Measurements from ENCODE around the gene SH3D19. TPM values are rescaled to one million over a fixed set of nuclear protein-coding genes. Genes with fewer than 3 reads are reported as not detected.
"Not testable (repeated sequence)": the region's sequence is repeated elsewhere in the genome, so short reads cannot be mapped to it uniquely, and the experiment has no call there.

Gene SH3D19
- polyA plus RNA-seq, 4 donors: 37.7 to 92.4 (median 64.6) TPM

DNA sequence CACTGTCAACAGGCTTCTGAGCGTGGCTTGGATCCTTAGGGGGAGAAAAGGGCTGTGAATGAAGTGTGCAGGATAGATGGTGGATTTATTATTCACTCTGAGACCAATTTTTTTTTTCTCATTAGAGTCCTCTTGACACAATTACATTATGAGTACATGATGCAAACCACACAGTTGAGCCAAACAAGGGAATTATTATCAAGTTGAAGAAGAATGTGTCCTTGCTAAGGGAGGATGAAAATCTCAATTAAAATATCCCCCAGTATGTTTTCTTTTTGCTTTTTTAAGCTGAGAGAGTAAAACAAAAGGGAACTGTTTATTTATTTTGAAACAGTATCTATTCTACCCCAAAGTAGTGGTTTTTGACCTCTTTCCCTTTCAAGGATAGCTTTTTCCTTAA is 185.6 kb downstream of the SH3D19 start:
- Histone ChIP-seq H3K4me1 (ENCODE audit: control insufficient read depth in 3 of 3, insufficient read depth in 2 of 3, low read depth in 1 of 3, low read length in 2 of 3) (no peaks in the 10 kb centered on the region), H3K9me3 (ENCODE audit: control insufficient read depth in 2 of 2, insufficient read depth in 1 of 2, low read depth in 1 of 2, low read length in 1 of 2) (no peaks in the 10 kb centered on the region), H3K27me3 (ENCODE audit: control insufficient read depth in 3 of 3, insufficient read depth in 3 of 3, low read length in 3 of 3) (no peaks in the 10 kb centered on the region), H3K4me3 (ENCODE audit: low read depth in 1 of 3, low read length in 3 of 3) (no peak overlapping the region), H3K36me3 (ENCODE audit: control insufficient read depth in 3 of 3, insufficient read depth in 2 of 3, low read depth in 1 of 3, low read length in 3 of 3) (peaks cover 4 to 46% (median 8%) of the 10 kb centered on the region in 3 donors), H3K27ac (ENCODE audit: low read depth in 1 of 3, low read length in 2 of 3) (no peak overlapping the region)
- WGBS, 3 donors: 82 to 92% (median 90%) methylated on average over 1 of the region's 1 CpG
- no peak for FAIRE-seq
- DNase-seq: no peak

DNA sequence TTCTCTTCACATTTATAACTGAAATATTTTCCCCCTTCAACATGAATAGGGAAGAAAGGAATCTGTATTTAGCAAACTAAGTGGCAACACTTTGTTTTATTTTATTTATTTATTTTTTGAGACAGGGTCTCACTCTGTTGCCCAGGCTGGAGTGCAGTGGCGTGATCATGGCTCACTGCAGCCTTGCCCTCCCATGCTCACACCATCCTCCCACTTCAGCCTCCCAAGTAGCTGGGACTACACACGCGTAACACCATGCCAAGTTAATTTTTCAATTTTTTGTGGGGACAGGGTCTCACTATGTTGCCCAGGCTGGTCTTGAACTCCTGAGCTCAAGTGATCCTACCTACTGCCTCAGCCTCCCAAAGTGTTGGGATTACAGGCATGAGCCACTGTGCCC is 189.4 kb downstream of the SH3D19 start:
- not testable (repeated sequence) for FAIRE-seq; H3K27ac ChIP-seq (ENCODE audit: low read depth in 1 of 3, low read length in 2 of 3); DNase-seq; H3K9me3 ChIP-seq (ENCODE audit: control insufficient read depth in 2 of 2, insufficient read depth in 1 of 2, low read depth in 1 of 2, low read length in 1 of 2); H3K27me3 ChIP-seq (ENCODE audit: control insufficient read depth in 3 of 3, insufficient read depth in 3 of 3, low read length in 3 of 3); H3K4me3 ChIP-seq (ENCODE audit: low read depth in 1 of 3, low read length in 3 of 3); H3K4me1 ChIP-seq (ENCODE audit: control insufficient read depth in 3 of 3, insufficient read depth in 2 of 3, low read depth in 1 of 3, low read length in 2 of 3)
- 94 to 100% (median 98%) methylated on average over 3 of the region's 3 CpGs for WGBS, 3 donors
- peaks cover 3 to 43% (median 4%) of the 10 kb centered on the region in 3 donors for H3K36me3 ChIP-seq (ENCODE audit: control insufficient read depth in 3 of 3, insufficient read depth in 2 of 3, low read depth in 1 of 3, low read length in 3 of 3)

DNA sequence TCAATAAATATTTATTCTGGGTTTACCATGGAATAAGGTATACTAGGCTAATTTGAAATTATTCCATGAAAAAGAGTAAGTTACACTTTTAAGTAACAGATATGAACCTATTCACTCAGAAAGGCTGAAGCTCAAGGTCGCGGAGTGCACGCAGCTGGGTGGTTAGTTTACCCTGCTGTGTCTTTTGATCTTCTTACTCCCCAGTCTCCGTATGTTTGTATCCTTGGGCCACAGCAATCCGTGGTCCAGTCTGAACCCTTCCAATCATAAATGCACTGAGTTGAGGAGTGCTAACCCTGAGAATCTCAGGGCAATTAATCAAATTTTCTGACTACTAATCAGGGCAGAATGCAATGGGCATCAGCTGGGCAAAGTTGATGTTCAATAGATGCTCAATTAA is 192.1 kb downstream of the SH3D19 start:
- Histone ChIP-seq H3K27ac (ENCODE audit: low read depth in 1 of 3, low read length in 2 of 3) (no peak overlapping the region), H3K36me3 (ENCODE audit: control insufficient read depth in 3 of 3, insufficient read depth in 2 of 3, low read depth in 1 of 3, low read length in 3 of 3) (peaks cover 1 to 42% (median 6%) of the 10 kb centered on the region in 3 donors), H3K9me3 (ENCODE audit: control insufficient read depth in 2 of 2, insufficient read depth in 1 of 2, low read depth in 1 of 2, low read length in 1 of 2) (no peaks in the 10 kb centered on the region), H3K27me3 (ENCODE audit: control insufficient read depth in 3 of 3, insufficient read depth in 3 of 3, low read length in 3 of 3) (no peaks in the 10 kb centered on the region), H3K4me3 (ENCODE audit: low read depth in 1 of 3, low read length in 3 of 3) (no peak overlapping the region), H3K4me1 (ENCODE audit: control insufficient read depth in 3 of 3, insufficient read depth in 2 of 3, low read depth in 1 of 3, low read length in 2 of 3) (no peaks in the 10 kb centered on the region)
- 68 to 72% (median 71%) methylated on average over 5 of the region's 5 CpGs for WGBS, 3 donors
- DNase-seq (no peak), FAIRE-seq (no peak)

DNA sequence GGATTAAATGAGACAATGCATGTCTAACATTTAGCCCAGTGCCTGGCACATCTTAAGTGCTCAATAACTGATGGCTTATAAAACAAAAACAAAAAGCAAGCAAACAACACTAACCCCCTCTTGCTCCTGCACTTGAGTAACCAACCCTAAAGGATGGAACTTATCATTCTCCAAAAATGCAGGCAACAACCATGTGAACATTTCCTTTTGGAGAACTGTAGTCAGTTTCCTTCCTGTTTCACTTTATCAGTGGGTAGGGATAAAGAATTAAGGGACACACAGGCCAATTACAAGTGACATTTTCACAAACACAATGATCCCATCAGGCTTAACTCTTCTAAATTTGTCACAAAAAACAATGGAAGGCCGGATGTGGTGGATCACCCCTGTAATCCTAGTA is 195.6 kb downstream of the SH3D19 start:
- no peaks in the 10 kb centered on the region for H3K4me1 ChIP-seq (ENCODE audit: control insufficient read depth in 3 of 3, insufficient read depth in 2 of 3, low read depth in 1 of 3, low read length in 2 of 3)
- H3K27ac ChIP-seq (ENCODE audit: low read depth in 1 of 3, low read length in 2 of 3): no peak overlapping the region
- no peaks in the 10 kb centered on the region for H3K9me3 ChIP-seq (ENCODE audit: control insufficient read depth in 2 of 2, insufficient read depth in 1 of 2, low read depth in 1 of 2, low read length in 1 of 2)
- DNase-seq (no peak), FAIRE-seq (no peak)
- peaks cover 0 to 50% (median 10%) of the 10 kb centered on the region in 3 donors for H3K36me3 ChIP-seq (ENCODE audit: control insufficient read depth in 3 of 3, insufficient read depth in 2 of 3, low read depth in 1 of 3, low read length in 3 of 3)
- H3K27me3 ChIP-seq (ENCODE audit: control insufficient read depth in 3 of 3, insufficient read depth in 3 of 3, low read length in 3 of 3): no peaks in the 10 kb centered on the region
- WGBS, 3 donors: 79 to 88% (median 88%) methylated on average over 1 of the region's 1 CpG
- no peak overlapping the region for H3K4me3 ChIP-seq (ENCODE audit: low read depth in 1 of 3, low read length in 3 of 3)

DNA sequence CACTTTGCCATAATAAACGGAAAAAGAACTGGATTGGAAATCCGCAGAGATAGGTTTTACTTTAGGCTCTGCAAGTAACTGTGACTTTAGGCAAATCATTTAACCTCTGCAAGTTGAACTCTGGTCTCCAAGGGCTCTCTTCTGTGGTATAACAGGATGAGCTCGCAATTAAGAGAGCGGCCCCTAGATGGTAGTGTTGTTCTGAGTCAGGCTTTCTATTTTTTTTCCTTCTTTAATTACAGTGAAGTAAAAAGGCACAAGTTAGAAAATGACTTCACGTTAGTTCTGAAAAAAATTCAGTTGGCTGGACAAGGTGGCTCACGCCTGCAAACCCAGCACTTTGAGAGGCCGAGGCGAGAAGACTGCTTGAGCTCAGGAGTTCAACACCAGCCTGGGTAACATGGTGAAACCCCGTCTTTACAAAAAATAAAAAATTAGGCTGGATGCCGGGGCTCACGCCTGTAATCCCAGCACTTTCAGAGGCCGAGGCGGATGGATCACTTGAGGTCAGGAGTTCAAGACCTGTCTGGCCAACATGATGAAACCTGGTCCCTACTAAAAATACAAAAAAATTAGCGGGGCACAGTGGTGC is 207.9 kb downstream of the SH3D19 start:
- no peak overlapping the region for H3K4me3 ChIP-seq (ENCODE audit: low read depth in 1 of 3, low read length in 3 of 3)
- H3K27ac ChIP-seq (ENCODE audit: low read depth in 1 of 3, low read length in 2 of 3): no peak overlapping the region
- FAIRE-seq: no peak
- peak; percentile 81 to 85 for DNase-seq
- peaks cover 2 to 39% (median 10%) of the 10 kb centered on the region in 3 donors for H3K36me3 ChIP-seq (ENCODE audit: control insufficient read depth in 3 of 3, insufficient read depth in 2 of 3, low read depth in 1 of 3, low read length in 3 of 3)
- 36 to 41% (median 40%) methylated on average over 14 of the region's 14 CpGs for WGBS, 3 donors
- no peaks in the 10 kb centered on the region for H3K27me3 ChIP-seq (ENCODE audit: control insufficient read depth in 3 of 3, insufficient read depth in 3 of 3, low read length in 3 of 3)
- no peaks in the 10 kb centered on the region for H3K4me1 ChIP-seq (ENCODE audit: control insufficient read depth in 3 of 3, insufficient read depth in 2 of 3, low read depth in 1 of 3, low read length in 2 of 3)
- no peaks in the 10 kb centered on the region for H3K9me3 ChIP-seq (ENCODE audit: control insufficient read depth in 2 of 2, insufficient read depth in 1 of 2, low read depth in 1 of 2, low read length in 1 of 2)

DNA sequence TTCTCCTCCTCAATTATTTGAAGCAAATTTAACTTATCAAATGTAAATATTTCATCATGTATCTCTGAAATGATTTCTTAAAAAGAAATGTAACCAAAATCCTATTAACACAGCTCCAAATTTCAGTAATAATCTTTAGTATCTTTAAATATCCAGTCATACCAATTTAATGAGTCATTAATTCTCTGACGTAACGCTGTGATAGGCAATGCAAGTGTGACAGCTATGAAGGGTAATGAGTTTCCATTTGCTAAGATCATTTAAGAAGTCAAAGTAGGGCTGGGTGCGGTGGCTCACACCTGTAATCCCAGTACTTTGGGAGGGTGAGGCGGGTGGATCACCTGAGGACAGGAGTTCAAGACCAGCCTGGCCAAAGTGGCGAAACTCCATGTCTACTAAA is 210.4 kb downstream of the SH3D19 start:
- H3K36me3 ChIP-seq (ENCODE audit: control insufficient read depth in 3 of 3, insufficient read depth in 2 of 3, low read depth in 1 of 3, low read length in 3 of 3): peaks cover 0 to 44% (median 12%) of the 10 kb centered on the region in 3 donors
- no peaks in the 10 kb centered on the region for H3K9me3 ChIP-seq (ENCODE audit: control insufficient read depth in 2 of 2, insufficient read depth in 1 of 2, low read depth in 1 of 2, low read length in 1 of 2)
- H3K27ac ChIP-seq (ENCODE audit: low read depth in 1 of 3, low read length in 2 of 3): no peak overlapping the region
- no peaks in the 10 kb centered on the region for H3K4me1 ChIP-seq (ENCODE audit: control insufficient read depth in 3 of 3, insufficient read depth in 2 of 3, low read depth in 1 of 3, low read length in 2 of 3)
- 85 to 89% (median 88%) methylated on average over 5 of the region's 5 CpGs for WGBS, 3 donors
- no peak overlapping the region for H3K4me3 ChIP-seq (ENCODE audit: low read depth in 1 of 3, low read length in 3 of 3)
- no peaks in the 10 kb centered on the region for H3K27me3 ChIP-seq (ENCODE audit: control insufficient read depth in 3 of 3, insufficient read depth in 3 of 3, low read length in 3 of 3)
- DNase-seq (no peak), FAIRE-seq (no peak)

DNA sequence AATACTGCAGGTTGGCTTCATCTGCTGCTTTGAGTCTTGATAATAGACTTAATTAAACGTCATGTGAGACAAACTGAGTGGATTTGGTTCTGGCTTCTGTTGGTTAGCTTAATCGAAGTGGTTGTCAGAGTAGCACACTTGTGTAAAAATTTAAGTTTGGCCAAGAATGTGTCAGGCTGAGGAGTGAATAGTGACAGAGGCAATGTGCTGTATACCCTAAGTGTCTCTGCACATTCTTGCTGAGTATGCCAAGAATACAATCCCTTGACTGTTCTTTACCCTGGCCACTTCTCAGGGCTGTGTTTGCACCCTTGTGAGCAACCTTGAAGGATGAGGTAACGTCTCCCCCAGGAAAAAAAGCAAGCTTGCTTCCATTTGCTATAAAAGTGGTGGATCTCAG is 211.1 kb downstream of the SH3D19 start:
- 63 to 80% (median 79%) methylated on average over 3 of the region's 3 CpGs for WGBS, 3 donors

DNA sequence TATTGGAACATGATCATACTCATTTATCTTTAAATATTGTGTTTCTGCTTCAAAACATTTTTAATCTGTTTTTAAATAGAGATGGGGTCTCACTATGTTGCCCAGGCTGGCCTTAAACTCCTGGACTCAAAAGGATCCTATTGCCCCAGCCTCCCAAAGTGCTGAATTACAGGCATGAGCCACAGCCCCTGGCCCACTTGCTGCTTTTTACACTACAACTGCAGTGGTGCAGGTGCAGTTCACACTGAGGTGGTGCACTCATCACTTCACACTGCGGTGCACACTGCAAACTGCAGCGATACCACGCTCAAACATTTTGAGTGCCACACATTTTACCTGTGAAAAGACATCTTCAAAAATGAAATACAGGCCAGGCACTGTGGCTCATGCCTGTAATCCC is 215.2 kb downstream of the SH3D19 start:
- 97 to 98% (median 98%) methylated on average over 3 of the region's 3 CpGs for WGBS, 3 donors
- Histone ChIP-seq H3K4me3 (ENCODE audit: low read depth in 1 of 3, low read length in 3 of 3) (no peak overlapping the region), H3K27ac (ENCODE audit: low read depth in 1 of 3, low read length in 2 of 3) (no peak overlapping the region), H3K9me3 (ENCODE audit: control insufficient read depth in 2 of 2, insufficient read depth in 1 of 2, low read depth in 1 of 2, low read length in 1 of 2) (no peaks in the 10 kb centered on the region), H3K27me3 (ENCODE audit: control insufficient read depth in 3 of 3, insufficient read depth in 3 of 3, low read length in 3 of 3) (no peaks in the 10 kb centered on the region), H3K4me1 (ENCODE audit: control insufficient read depth in 3 of 3, insufficient read depth in 2 of 3, low read depth in 1 of 3, low read length in 2 of 3) (no peaks in the 10 kb centered on the region), H3K36me3 (ENCODE audit: control insufficient read depth in 3 of 3, insufficient read depth in 2 of 3, low read depth in 1 of 3, low read length in 3 of 3) (peaks cover 3 to 46% (median 10%) of the 10 kb centered on the region in 3 donors)
- FAIRE-seq (no peak), DNase-seq (no peak)

More for the DNA sequence above, 211.1 kb downstream of the SH3D19 start:
- Histone ChIP-seq H3K36me3 (ENCODE audit: control insufficient read depth in 3 of 3, insufficient read depth in 2 of 3, low read depth in 1 of 3, low read length in 3 of 3) (peaks cover 0 to 43% (median 10%) of the 10 kb centered on the region in 3 donors), H3K4me1 (ENCODE audit: control insufficient read depth in 3 of 3, insufficient read depth in 2 of 3, low read depth in 1 of 3, low read length in 2 of 3) (no peaks in the 10 kb centered on the region), H3K27me3 (ENCODE audit: control insufficient read depth in 3 of 3, insufficient read depth in 3 of 3, low read length in 3 of 3) (no peaks in the 10 kb centered on the region), H3K4me3 (ENCODE audit: low read depth in 1 of 3, low read length in 3 of 3) (no peak overlapping the region), H3K9me3 (ENCODE audit: control insufficient read depth in 2 of 2, insufficient read depth in 1 of 2, low read depth in 1 of 2, low read length in 1 of 2) (no peaks in the 10 kb centered on the region), H3K27ac (ENCODE audit: low read depth in 1 of 3, low read length in 2 of 3) (no peak overlapping the region)
- no peak for DNase-seq
- FAIRE-seq: no peak

DNA sequence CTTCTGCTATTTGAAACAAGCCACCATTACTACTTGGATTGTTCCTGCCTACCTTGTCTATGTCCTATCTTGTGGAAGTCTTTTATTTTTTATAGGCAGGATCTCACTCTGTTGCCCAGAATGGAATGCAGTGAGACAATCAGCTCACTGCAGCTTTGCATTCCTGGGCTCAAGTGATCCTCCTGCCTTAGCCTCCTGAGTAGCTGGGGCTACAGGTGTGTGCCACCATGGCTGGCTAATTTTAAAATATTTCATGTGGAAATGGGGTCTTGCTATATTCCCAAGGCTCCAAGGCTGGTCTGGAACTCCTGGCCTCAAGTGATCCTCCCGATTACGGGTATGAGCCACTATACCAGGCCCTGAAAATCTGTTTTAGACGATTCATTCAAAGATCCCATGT is 218.3 kb downstream of the SH3D19 start:
- WGBS, 3 donors: 94 to 96% (median 95%) methylated on average over 3 of the region's 3 CpGs

More for the DNA sequence above, 218.3 kb downstream of the SH3D19 start:
- no peaks in the 10 kb centered on the region for H3K9me3 ChIP-seq (ENCODE audit: control insufficient read depth in 2 of 2, insufficient read depth in 1 of 2, low read depth in 1 of 2, low read length in 1 of 2)
- peaks cover 3 to 39% (median 23%) of the 10 kb centered on the region in 3 donors for H3K36me3 ChIP-seq (ENCODE audit: control insufficient read depth in 3 of 3, insufficient read depth in 2 of 3, low read depth in 1 of 3, low read length in 3 of 3)
- H3K27ac ChIP-seq (ENCODE audit: low read depth in 1 of 3, low read length in 2 of 3): no peak overlapping the region
- H3K4me1 ChIP-seq (ENCODE audit: control insufficient read depth in 3 of 3, insufficient read depth in 2 of 3, low read depth in 1 of 3, low read length in 2 of 3): no peaks in the 10 kb centered on the region
- DNase-seq (no peak), FAIRE-seq (no peak)
- H3K27me3 ChIP-seq (ENCODE audit: control insufficient read depth in 3 of 3, insufficient read depth in 3 of 3, low read length in 3 of 3): no peaks in the 10 kb centered on the region
- no peak overlapping the region for H3K4me3 ChIP-seq (ENCODE audit: low read depth in 1 of 3, low read length in 3 of 3)

All from small intestine (tissue), 7 donors.